ENCODE measurements around the gene EGFLAM.

EGFLAM gene

DNA sequence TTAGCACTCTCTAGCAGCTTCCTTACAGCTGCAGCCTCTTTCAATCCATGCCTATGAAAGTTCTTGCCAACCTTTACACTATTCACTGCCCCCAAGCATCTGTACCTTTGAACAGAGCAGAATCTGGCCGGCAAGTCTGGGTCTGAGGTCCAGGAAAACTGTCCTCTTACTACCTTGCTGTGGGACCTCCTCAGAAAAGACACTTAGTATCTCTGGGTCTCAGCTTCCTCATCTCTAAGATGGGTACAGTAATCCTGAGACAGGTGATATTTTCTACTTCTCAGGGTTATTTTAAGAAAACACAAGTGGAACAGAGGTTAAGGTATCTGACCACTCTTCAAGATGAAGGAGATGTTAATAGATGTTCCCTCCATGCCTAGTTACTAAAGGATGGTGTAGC is 120.2 kb downstream of the EGFLAM start:
- H3K27me3 ChIP-seq (replicated peaks) = no peaks in the 10 kb centered on the region
- TF ChIP-seq CTCF (IDR thresholded peaks at IDR 0.05; ENCODE audit: low read depth, low read length, missing control alignments) = no peak
- H3K36me3 ChIP-seq (replicated peaks) = no peaks in the 10 kb centered on the region
- DNase-seq = no peak
- H3K4me3 ChIP-seq (ENCODE audit: low read depth, low read length) = no peak overlapping the region
- no peak overlapping the region for H3K27ac ChIP-seq
- in situ Hi-C loops (cut with HindIII; ENCODE audit: low pct_ligation_motif_present, low sequenced_read_pairs) = no loop called here

GRCh38 chr5:38379350-38379937 is 121.1 kb downstream of the EGFLAM start:
- in situ Hi-C loops (cut with HindIII; ENCODE audit: low pct_ligation_motif_present, low sequenced_read_pairs) = no loop called here
- Histone ChIP-seq H3K4me3 (ENCODE audit: low read depth, low read length) (no peak overlapping the region), H3K36me3 (replicated peaks) (no peaks in the 10 kb centered on the region), H3K27me3 (replicated peaks) (no peaks in the 10 kb centered on the region), H3K27ac (no peak overlapping the region)
- no peak for DNase-seq
- no peak for TF ChIP-seq CTCF (IDR thresholded peaks at IDR 0.05; ENCODE audit: low read depth, low read length, missing control alignments)

GRCh38 chr5:38380537-38380936 is 122.2 kb downstream of the EGFLAM start:
- DNase-seq = no peak
- in situ Hi-C loops (cut with HindIII; ENCODE audit: low pct_ligation_motif_present, low sequenced_read_pairs) = no loop called here
- Histone ChIP-seq H3K4me3 (ENCODE audit: low read depth, low read length) (no peak overlapping the region), H3K36me3 (replicated peaks) (no peaks in the 10 kb centered on the region), H3K27me3 (replicated peaks) (no peaks in the 10 kb centered on the region), H3K27ac (no peak overlapping the region)
- TF ChIP-seq CTCF (IDR thresholded peaks at IDR 0.05; ENCODE audit: low read depth, low read length, missing control alignments) = no peak

- Histone ChIP-seq H3K27me3 (replicated peaks) (no peaks in the 10 kb centered on the region), H3K27ac (no peak overlapping the region), H3K4me3 (ENCODE audit: low read depth, low read length) (no peak overlapping the region), H3K36me3 (replicated peaks) (no peaks in the 10 kb centered on the region)
- in situ Hi-C loops (cut with HindIII; ENCODE audit: low pct_ligation_motif_present, low sequenced_read_pairs) = no loop called here
- DNase-seq = no peak
- no peak for TF ChIP-seq CTCF (IDR thresholded peaks at IDR 0.05; ENCODE audit: low read depth, low read length, missing control alignments)
Measured at GRCh38 chr5:38381361-38381760, 123.0 kb downstream of the EGFLAM start.

- H3K36me3 ChIP-seq (replicated peaks) = no peaks in the 10 kb centered on the region
- in situ Hi-C loops (cut with HindIII; ENCODE audit: low pct_ligation_motif_present, low sequenced_read_pairs) = no loop called here
- peak; percentile 63 for DNase-seq
Measured at GRCh38 chr5:38382898-38383297, 124.5 kb downstream of the EGFLAM start.

More at GRCh38 chr5:38382898-38383297, 124.5 kb downstream of the EGFLAM start:
- Histone ChIP-seq H3K4me3 (ENCODE audit: low read depth, low read length) (no peak overlapping the region), H3K27me3 (replicated peaks) (no peaks in the 10 kb centered on the region), H3K27ac (no peak overlapping the region)
- TF ChIP-seq CTCF (IDR thresholded peaks at IDR 0.05; ENCODE audit: low read depth, low read length, missing control alignments) = peak; percentile 92

Measured in brain microvascular endothelial cell (primary cell).